ENCODE data around the gene IGFALS. TPM values are rescaled to one million over a fixed set of nuclear protein-coding genes. Genes with fewer than 3 reads are reported as not detected.

The IGFALS gene
- total RNA-seq, 2 donors from 2014 or later = 0.82 to 1.9 TPM

- Histone ChIP-seq H3K4me1 (replicated peaks) (no peaks in the 10 kb centered on the region), H3K36me3 (peaks cover 6 to 7% of the 10 kb centered on the region in 2 donors), H3K4me3 (no peak overlapping the region), H3K9me3 (no peaks in the 10 kb centered on the region), H3K27ac (no peak overlapping the region), H3K27me3 (replicated peaks; ENCODE audit: insufficient read depth) (no peaks in the 10 kb centered on the region)
- TF ChIP-seq POLR2AphosphoS5 (IDR thresholded peaks at IDR 0.05) (no peak), CTCF (IDR thresholded peaks at IDR 0.05) (no peak), POLR2A (IDR thresholded peaks at IDR 0.05) (no peak)
- DNase-seq (ENCODE audit: low spot score) = no peak
- intact Hi-C loops (cut with DNase I) = no loop called here
- WGBS = 87% methylated on average over 29 of the region's 32 CpGs
Observed at GRCh38 chr16:1743376-1744337, 49.8 kb downstream of the IGFALS start.

- Histone ChIP-seq H3K27ac (no peak overlapping the region), H3K36me3 (no peaks in the 10 kb centered on the region), H3K9me3 (no peaks in the 10 kb centered on the region), H3K27me3 (replicated peaks; ENCODE audit: insufficient read depth) (no peaks in the 10 kb centered on the region), H3K4me1 (replicated peaks) (no peaks in the 10 kb centered on the region), H3K4me3 (no peak overlapping the region)
- intact Hi-C loops (cut with DNase I) = no loop called here
- DNase-seq (ENCODE audit: low spot score) = no peak
- TF ChIP-seq POLR2A (IDR thresholded peaks at IDR 0.05) (no peak), POLR2AphosphoS5 (IDR thresholded peaks at IDR 0.05) (no peak), CTCF (IDR thresholded peaks at IDR 0.05) (no peak)
- WGBS = 93% methylated on average over 18 of the region's 19 CpGs
Observed at GRCh38 chr16:1741553-1742165, 51.8 kb downstream of the IGFALS start.

DNA sequence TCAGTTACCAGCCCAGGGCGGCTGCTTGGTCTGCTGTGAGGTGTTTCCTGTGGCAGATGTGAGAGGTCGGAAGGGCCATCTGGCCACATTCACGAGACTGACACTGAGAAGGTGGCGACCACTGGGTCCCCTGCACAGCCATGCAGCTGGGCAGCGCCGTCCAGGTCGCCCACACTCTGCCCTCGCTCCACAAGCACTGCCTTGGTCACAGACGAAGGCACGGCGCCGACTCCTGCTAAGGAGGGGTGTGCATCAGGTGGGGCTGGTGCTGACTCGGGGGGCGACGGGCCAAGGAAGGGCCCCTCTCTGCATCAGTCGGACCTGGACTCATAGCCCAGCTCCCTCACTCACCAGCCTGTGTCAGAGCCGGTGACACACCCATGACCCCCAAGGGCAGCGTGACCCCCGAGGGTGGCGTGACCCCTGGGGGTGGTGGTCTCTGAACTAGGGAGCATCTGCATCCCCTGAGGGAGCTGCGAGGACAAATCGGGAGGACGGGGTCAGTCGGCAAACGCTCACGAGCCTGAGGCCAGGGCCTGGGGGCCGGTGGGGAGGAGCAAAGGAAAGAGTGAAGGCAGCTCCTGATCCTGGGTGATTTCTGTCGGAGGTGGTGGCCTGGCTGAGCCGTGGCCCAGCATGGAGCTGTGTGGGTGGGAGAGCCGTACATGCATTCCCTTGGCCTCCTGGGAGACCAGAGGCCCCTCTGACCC lies 52.6 kb downstream of the IGFALS start:
- Histone ChIP-seq H3K27me3 (replicated peaks; ENCODE audit: insufficient read depth) (no peaks in the 10 kb centered on the region), H3K36me3 (no peaks in the 10 kb centered on the region), H3K9me3 (no peaks in the 10 kb centered on the region), H3K27ac (no peak overlapping the region), H3K4me3 (no peak overlapping the region), H3K4me1 (replicated peaks) (no peaks in the 10 kb centered on the region)
- WGBS = 90% methylated on average over 30 of the region's 30 CpGs
- intact Hi-C loops (cut with DNase I) = no loop called here
- TF ChIP-seq POLR2AphosphoS5 (IDR thresholded peaks at IDR 0.05) (no peak), CTCF (IDR thresholded peaks at IDR 0.05) (no peak), POLR2A (IDR thresholded peaks at IDR 0.05) (no peak)
- DNase-seq (ENCODE audit: low spot score) = no peak

Other genes with a start within 250 kb of the IGFALS start
- gene IFT140, start 181.6 kb downstream of the IGFALS start, total RNA-seq = 10 to 100 TPM; 30.1 to 41.9 TPM
- 10 to 100 TPM; 12.7 to 36.0 TPM for gene CRAMP1, start 181.3 kb downstream of the IGFALS start, total RNA-seq
- gene JPT2, start 115.4 kb downstream of the IGFALS start, total RNA-seq = 10 to 100 TPM; 56.6 to 75.3 TPM
- gene MAPK8IP3, start 87.5 kb downstream of the IGFALS start, total RNA-seq = 100 to 1,000 TPM in 1 of 2 donors, 10 to 100 TPM in 1; 56.0 to 157 TPM
- gene NME3, start 22.2 kb downstream of the IGFALS start, total RNA-seq = 100 to 1,000 TPM; 135 to 252 TPM
- 10 to 100 TPM; 18.3 to 53.9 TPM for gene EME2, start 20.9 kb downstream of the IGFALS start, total RNA-seq
- gene MRPS34, start 20.6 kb downstream of the IGFALS start, total RNA-seq = 100 to 1,000 TPM in 1 of 2 donors, 10 to 100 TPM in 1; 97.4 to 125 TPM
- 100 to 1,000 TPM in 1 of 2 donors, 10 to 100 TPM in 1; 87.8 to 138 TPM for gene SPSB3, start 11.1 kb downstream of the IGFALS start, total RNA-seq
- gene NUBP2, start 10.7 kb downstream of the IGFALS start, total RNA-seq = 100 to 1,000 TPM in 1 of 2 donors, 10 to 100 TPM in 1; 98.4 to 233 TPM
- gene HAGH, start 33.1 kb upstream of the IGFALS start, total RNA-seq = 100 to 1,000 TPM in 1 of 2 donors, 10 to 100 TPM in 1; 98.6 to 145 TPM
- gene FAHD1, start 33.5 kb upstream of the IGFALS start, total RNA-seq = 10 to 100 TPM; 42.3 to 45.5 TPM
- 10 to 100 TPM in 1 of 2 donors, not detected in 1; 14.4 TPM for gene MEIOB, start 78.5 kb upstream of the IGFALS start, total RNA-seq
- gene HS3ST6, start 124.7 kb upstream of the IGFALS start, total RNA-seq = under 1 TPM; 0.77 to 0.91 TPM
- gene MSRB1, start 149.5 kb upstream of the IGFALS start, total RNA-seq = 10 to 100 TPM; 11.0 to 12.4 TPM
- gene RPL3L, start 161.0 kb upstream of the IGFALS start, total RNA-seq = under 1 TPM; 0.51 to 0.82 TPM
- gene NDUFB10, start 165.8 kb upstream of the IGFALS start, total RNA-seq = 100 to 1,000 TPM; 172 to 333 TPM
- 1,000 to 10,000 TPM; 2,046 to 2,467 TPM for gene RPS2, start 171.1 kb upstream of the IGFALS start, total RNA-seq
- gene RNF151, start 173.2 kb upstream of the IGFALS start, total RNA-seq = 1 to 10 TPM in 1 of 2 donors, not detected in 1; 7.2 TPM
- 10 to 100 TPM; 54.3 to 57.1 TPM for gene TBL3, start 178.3 kb upstream of the IGFALS start, total RNA-seq
- gene NOXO1, start 187.8 kb upstream of the IGFALS start, total RNA-seq = 1 to 10 TPM in 1 of 2 donors, under 1 TPM in 1; 0.32 to 5.0 TPM
- 10 to 100 TPM; 21.1 to 26.6 TPM for gene GFER, start 190.5 kb upstream of the IGFALS start, total RNA-seq
- gene SYNGR3, start 196.3 kb upstream of the IGFALS start, total RNA-seq = 10 to 100 TPM in 1 of 2 donors, 1 to 10 TPM in 1; 4.0 to 16.1 TPM
- 10 to 100 TPM; 30.7 to 74.3 TPM for gene ZNF598, start 216.1 kb upstream of the IGFALS start, total RNA-seq
- 1 to 10 TPM; 1.8 to 3.6 TPM for gene NPW, start 226.1 kb upstream of the IGFALS start, total RNA-seq
- 100 to 1,000 TPM; 118 to 170 TPM for gene NHERF2, start 233.2 kb upstream of the IGFALS start, total RNA-seq

Measured in prostate gland (tissue), 2 donors.